ENCODE results near the gene CPNE4.

Gene CPNE4

DNA sequence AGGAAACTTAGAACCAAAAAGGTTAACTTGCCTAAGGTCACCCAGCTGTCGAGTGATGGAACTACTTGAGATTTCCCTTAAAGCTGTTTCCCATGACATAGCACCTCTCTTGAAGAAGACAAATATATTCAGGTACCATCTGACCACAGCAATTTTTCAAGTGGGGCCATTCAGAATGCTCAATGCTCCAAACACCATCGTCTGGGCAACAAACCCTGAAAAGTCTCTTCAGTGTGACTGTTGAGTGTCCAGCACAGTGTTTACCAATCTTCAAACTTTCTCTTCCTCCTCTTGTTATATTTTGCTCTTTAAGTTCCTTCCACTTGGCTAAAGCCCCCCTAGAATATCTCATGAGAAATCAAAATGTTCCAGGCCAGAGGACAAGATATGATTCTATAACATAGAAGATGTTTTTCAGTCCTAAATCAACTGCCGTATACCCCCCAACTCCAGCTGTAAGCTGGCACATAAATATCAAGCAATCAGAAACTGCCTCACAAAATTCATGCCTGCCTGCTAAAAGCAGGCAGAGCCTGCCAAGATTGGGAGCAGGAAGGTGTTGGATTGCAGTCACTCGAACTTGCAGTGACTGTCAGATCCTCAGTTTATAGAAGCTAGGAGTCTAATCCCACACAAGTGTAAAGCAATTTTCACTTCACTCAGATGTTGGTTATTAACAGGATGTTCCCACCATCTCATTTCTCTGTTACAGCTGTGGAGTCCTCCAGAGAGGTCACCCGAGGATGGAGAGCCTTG is 301.6 kb downstream of the CPNE4 start:
- no peak for DNase-seq (ENCODE audit: low spot score)
- in situ Hi-C loops (cut with MboI; ENCODE audit: low sequenced_read_pairs, unreplicated experiment) = no loop called here
- no peak for TF ChIP-seq CTCF (IDR thresholded peaks at IDR 0.05; ENCODE audit: borderline replicate concordance, control extremely low read depth, extremely low read depth, insufficient read depth, missing control alignments)

DNA sequence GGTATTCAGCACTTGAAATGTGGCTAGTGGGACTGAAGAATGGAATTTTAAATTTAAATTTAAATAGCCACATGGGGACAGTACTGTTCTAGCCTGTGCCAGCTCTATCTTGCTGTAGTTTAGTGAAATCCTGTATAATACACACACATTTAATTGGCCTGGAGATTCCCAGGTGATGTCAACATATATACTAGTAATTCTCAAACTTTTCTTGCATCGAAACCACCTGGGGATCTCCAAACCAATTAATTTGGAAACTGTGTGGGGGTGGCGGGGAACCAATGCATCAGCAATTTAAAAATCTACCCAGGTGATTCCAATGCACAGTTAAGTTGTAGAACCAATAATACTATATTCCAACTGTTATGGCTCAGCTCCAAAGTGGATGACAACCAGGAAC is 303.1 kb downstream of the CPNE4 start:
- no peak for DNase-seq (ENCODE audit: low spot score)
- in situ Hi-C loops (cut with MboI; ENCODE audit: low sequenced_read_pairs, unreplicated experiment) = no loop called here
- TF ChIP-seq CTCF (IDR thresholded peaks at IDR 0.05; ENCODE audit: borderline replicate concordance, control extremely low read depth, extremely low read depth, insufficient read depth, missing control alignments) = no peak

DNA sequence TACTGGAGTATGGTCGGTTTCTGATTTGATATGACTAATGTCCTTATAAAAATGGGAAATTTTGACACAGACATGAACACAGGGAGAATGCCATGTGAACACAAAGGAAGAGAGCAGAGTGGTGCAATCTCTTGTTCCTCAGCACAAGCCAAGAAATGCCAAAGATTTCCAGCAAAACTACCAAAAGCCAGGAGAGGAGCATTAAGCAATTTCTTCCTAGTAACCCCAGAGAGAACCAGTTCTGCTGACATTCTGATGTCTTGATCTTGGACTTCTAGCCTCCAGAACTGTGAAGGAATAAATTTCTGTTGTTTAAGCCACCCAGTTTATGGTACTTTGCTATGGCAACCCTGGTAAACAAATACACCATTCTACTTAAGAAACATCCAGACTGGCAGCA is 304.2 kb downstream of the CPNE4 start:
- in situ Hi-C loops (cut with MboI; ENCODE audit: low sequenced_read_pairs, unreplicated experiment) = no loop called here
- no peak for TF ChIP-seq CTCF (IDR thresholded peaks at IDR 0.05; ENCODE audit: borderline replicate concordance, control extremely low read depth, extremely low read depth, insufficient read depth, missing control alignments)
- DNase-seq (ENCODE audit: low spot score) = no peak

- TF ChIP-seq CTCF (IDR thresholded peaks at IDR 0.05; ENCODE audit: borderline replicate concordance, control extremely low read depth, extremely low read depth, insufficient read depth, missing control alignments) = no peak
- no peak for DNase-seq (ENCODE audit: low spot score)
- in situ Hi-C loops (cut with MboI; ENCODE audit: low sequenced_read_pairs, unreplicated experiment) = no loop called here
Measured at GRCh38 chr3:131729643-131730017, 305.2 kb downstream of the CPNE4 start.

GRCh38 chr3:131728898-131729642 is 305.7 kb downstream of the CPNE4 start:
- DNase-seq (ENCODE audit: low spot score) = no peak
- no peak for TF ChIP-seq CTCF (IDR thresholded peaks at IDR 0.05; ENCODE audit: borderline replicate concordance, control extremely low read depth, extremely low read depth, insufficient read depth, missing control alignments)
- in situ Hi-C loops (cut with MboI; ENCODE audit: low sequenced_read_pairs, unreplicated experiment) = no loop called here

- no peak for TF ChIP-seq CTCF (IDR thresholded peaks at IDR 0.05; ENCODE audit: borderline replicate concordance, control extremely low read depth, extremely low read depth, insufficient read depth, missing control alignments)
- in situ Hi-C loops (cut with MboI; ENCODE audit: low sequenced_read_pairs, unreplicated experiment) = no loop called here
- no peak for DNase-seq (ENCODE audit: low spot score)
Measured at GRCh38 chr3:131725414-131725813, 309.4 kb downstream of the CPNE4 start.

Measured in GM13976 (cell line).